Adrenal gland (tissue), 5 donors: ENCODE measurements around the gene WNT2.

Experiments
- CTCF ChIP-seq, 6 experiments: fragments of 450-650 bp in 4 of 6; fragments of 200-600 bp in 2 of 6; sonication (generic) in 1 of 6; IDR thresholded peaks; 1 replicate in 5 of 6; 2 replicates in 1 of 6; pipeline versions ENCODE4 v1.5.1 to v1.8.0; 2016 to 2021; ENCODE audit warnings: antibody characterized with exemption in 6 of 6, mild to moderate bottlenecking in 2 of 6, moderate library complexity in 1 of 6
- POLR2A ChIP-seq, 2 donors: fragments of 450-650 bp; IDR thresholded peaks; one replicate each; pipeline ENCODE4 v1.6.1; 2017; ENCODE audit warnings: antibody characterized with exemption in 2 of 2, mild to moderate bottlenecking in 2 of 2, moderate library complexity in 1 of 2
- donor health status: DM: no; HTN: no; CAD: no.

- TF ChIP-seq POLR2A (IDR thresholded peaks at IDR 0.05) (no peak), CTCF (IDR thresholded peaks at IDR 0.05) (no peak)
Observed at GRCh38 chr7:117249696-117250095, 73.2 kb downstream of the WNT2 start.
